Measurements from ENCODE around the gene RTP3.
"Not testable (repeated sequence)": the region's sequence is repeated elsewhere in the genome, so short reads cannot be mapped to it uniquely, and the experiment has no call there.

RTP3 gene

DNA sequence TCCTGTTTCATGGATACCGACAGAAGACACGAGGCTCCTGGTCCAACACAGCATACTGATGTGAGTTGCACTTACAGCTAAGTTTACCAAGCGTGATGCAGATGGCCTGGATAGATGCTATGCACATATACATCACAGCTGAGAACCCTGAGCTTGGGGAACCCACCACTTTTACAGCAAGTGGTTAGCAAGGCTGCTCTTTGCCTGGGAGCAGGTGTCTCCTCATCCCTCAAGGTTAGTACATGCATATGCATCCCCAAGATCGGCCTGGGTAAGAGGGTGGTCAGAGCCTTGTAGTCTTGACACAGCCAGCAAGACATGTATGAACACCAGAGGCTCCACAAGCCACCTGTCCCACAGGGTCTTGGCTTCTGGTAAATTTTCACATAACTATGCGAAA is 40.0 kb downstream of the RTP3 start:
- in situ Hi-C loops (cut with HindIII; ENCODE audit: low pct_ligation_motif_present, low sequenced_read_pairs): no loop called here
- TF ChIP-seq, protein P1, sequence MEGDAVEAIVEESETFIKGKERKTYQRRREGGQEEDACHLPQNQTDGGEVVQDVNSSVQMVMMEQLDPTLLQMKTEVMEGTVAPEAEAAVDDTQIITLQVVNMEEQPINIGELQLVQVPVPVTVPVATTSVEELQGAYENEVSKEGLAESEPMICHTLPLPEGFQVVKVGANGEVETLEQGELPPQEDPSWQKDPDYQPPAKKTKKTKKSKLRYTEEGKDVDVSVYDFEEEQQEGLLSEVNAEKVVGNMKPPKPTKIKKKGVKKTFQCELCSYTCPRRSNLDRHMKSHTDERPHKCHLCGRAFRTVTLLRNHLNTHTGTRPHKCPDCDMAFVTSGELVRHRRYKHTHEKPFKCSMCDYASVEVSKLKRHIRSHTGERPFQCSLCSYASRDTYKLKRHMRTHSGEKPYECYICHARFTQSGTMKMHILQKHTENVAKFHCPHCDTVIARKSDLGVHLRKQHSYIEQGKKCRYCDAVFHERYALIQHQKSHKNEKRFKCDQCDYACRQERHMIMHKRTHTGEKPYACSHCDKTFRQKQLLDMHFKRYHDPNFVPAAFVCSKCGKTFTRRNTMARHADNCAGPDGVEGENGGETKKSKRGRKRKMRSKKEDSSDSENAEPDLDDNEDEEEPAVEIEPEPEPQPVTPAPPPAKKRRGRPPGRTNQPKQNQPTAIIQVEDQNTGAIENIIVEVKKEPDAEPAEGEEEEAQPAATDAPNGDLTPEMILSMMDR (IDR thresholded peaks at IDR 0.05; ENCODE audit: low read depth, low read length, missing control alignments): no peak
- no peaks in the 10 kb centered on the region for H3K27me3 ChIP-seq (replicated peaks)
- no peak overlapping the region for H3K4me3 ChIP-seq (ENCODE audit: low read depth, low read length)
- H3K36me3 ChIP-seq (replicated peaks): no peaks in the 10 kb centered on the region
- DNase-seq: no peak
- H3K27ac ChIP-seq: no peak overlapping the region

DNA sequence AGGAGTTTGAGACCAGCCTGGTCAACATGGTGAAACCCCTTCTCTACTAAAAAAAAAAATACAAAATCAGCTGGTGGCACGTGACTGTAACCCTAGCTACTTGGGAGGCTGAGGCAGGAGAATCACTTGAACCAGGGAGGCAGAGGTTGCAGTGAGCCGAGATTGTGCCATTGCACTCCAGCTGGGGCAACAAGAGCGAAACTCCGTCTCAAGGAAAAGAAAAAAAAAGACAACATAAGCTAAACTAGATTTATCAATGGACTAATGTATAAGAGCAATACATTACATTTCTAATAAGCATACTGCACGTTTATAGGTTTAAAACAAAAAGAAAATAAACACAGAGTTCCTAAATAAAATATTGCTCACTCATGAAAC is 40.6 kb downstream of the RTP3 start:
- H3K4me3 ChIP-seq (ENCODE audit: low read depth, low read length); DNase-seq; H3K36me3 ChIP-seq (replicated peaks); H3K27me3 ChIP-seq (replicated peaks); in situ Hi-C loops (cut with HindIII; ENCODE audit: low pct_ligation_motif_present, low sequenced_read_pairs); H3K27ac ChIP-seq: not testable (repeated sequence)

DNA sequence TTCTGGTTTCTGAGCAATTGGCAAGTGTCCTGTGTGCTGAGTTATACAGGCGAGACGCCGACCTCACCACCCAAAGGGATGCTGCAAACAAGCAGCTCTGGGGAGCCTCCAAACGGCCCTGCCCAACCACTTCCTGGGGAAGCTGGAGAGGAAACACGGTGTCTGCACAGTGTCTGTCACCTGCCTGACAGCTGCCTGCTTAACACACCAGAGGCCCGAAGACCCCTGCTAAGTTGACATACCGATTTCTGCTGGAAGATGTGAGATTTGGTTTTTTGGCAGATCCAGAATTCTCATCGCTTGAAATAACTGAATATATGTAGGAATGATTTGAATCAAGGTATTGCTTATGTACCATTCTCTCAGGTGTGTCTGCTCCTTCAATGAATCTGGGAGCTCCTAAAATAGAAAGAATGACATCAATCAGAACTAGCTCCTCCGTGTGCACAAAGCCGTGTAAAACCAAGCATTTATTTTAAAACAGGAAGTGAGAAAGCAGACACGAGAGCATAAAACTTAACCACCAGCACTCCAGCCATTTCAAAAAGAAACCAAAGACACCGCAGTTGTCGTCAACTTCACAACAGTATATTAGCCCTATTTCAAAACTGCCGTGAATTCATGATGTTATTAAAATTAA is 41.1 kb downstream of the RTP3 start:
- Histone ChIP-seq H3K36me3 (replicated peaks) (no peaks in the 10 kb centered on the region), H3K27ac (no peak overlapping the region), H3K27me3 (replicated peaks) (no peaks in the 10 kb centered on the region), H3K4me3 (ENCODE audit: low read depth, low read length) (no peak overlapping the region)
- in situ Hi-C loops (cut with HindIII; ENCODE audit: low pct_ligation_motif_present, low sequenced_read_pairs): no loop called here
- peak; percentile 36 for DNase-seq
- TF ChIP-seq, protein P1 (IDR thresholded peaks at IDR 0.05; ENCODE audit: low read depth, low read length, missing control alignments): no peak

DNA sequence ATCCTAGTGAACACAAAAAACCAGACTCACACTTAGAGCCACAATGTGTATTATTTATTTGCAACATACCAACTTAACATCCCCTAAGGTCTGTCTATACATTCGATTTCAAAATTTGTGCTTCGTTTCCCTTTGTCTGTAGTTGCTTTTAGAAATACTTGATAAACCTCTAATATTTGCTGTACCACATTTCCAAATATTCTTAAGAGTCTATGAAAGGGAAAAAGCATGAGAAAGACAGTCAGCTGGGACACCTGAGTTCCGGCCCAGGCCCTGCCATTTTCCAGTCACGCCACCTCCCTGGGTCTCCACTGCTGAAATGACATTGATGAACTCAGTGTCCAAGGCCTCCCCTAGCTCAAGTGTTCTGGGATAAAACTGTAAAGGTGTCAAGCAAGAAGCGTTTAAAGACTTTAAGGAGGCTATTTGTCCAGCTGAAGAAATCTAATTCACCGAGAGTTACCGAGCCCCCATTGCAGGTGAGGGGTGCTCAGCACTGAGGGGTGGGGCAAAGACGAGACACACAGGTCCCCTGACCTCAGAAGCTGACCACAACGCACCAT is 41.7 kb downstream of the RTP3 start:
- no peaks in the 10 kb centered on the region for H3K27me3 ChIP-seq (replicated peaks)
- DNase-seq: no peak
- no peaks in the 10 kb centered on the region for H3K36me3 ChIP-seq (replicated peaks)
- no peak overlapping the region for H3K4me3 ChIP-seq (ENCODE audit: low read depth, low read length)
- TF ChIP-seq, protein P1 (IDR thresholded peaks at IDR 0.05; ENCODE audit: low read depth, low read length, missing control alignments): no peak
- H3K27ac ChIP-seq: no peak overlapping the region
- in situ Hi-C loops (cut with HindIII; ENCODE audit: low pct_ligation_motif_present, low sequenced_read_pairs): no loop called here

DNA sequence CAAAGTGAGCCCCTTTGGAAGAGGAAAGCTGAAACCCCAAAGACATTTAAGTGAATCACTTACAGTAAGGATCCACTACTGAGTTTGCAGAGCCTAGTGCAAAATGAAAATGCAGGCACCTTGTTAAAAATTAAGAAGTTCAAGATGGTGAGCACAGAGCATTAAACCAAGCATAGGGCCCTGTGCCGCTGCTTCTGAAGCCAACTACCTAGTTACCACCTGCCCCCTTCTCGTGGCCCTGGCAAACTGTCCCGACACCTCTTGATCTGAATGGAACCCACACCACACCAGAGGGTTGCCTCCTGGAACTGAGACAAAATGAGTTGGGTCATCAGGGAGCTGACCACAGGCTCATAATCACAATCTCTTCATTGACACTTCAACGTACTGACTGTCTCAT is 42.8 kb downstream of the RTP3 start:
- DNase-seq: no peak
- in situ Hi-C loops (cut with HindIII; ENCODE audit: low pct_ligation_motif_present, low sequenced_read_pairs): no loop called here
- Histone ChIP-seq H3K4me3 (ENCODE audit: low read depth, low read length) (no peak overlapping the region), H3K27ac (no peak overlapping the region), H3K27me3 (replicated peaks) (no peaks in the 10 kb centered on the region), H3K36me3 (replicated peaks) (no peaks in the 10 kb centered on the region)
- TF ChIP-seq, protein P1 (IDR thresholded peaks at IDR 0.05; ENCODE audit: low read depth, low read length, missing control alignments): no peak

DNA sequence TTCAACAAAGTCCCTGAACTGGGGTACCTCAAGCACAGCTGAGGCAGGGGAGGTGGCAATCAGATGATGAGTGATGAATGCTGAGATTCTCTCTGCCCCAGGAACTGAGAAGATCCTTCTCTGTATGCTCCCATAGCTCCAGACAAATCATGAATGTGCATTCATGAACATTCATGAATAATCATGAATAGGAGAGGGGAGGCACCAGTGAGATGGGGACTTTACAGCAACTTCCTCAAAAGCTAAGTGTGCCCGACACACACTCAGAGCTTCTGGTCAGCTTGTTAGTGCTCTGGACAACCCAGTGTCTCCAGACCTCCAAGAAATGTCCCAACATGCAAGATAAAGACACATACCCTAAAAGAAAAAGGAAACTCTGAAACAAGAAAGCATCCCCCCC is 44.1 kb downstream of the RTP3 start:
- Histone ChIP-seq H3K27me3 (replicated peaks) (no peaks in the 10 kb centered on the region), H3K36me3 (replicated peaks) (no peaks in the 10 kb centered on the region), H3K4me3 (ENCODE audit: low read depth, low read length) (no peak overlapping the region), H3K27ac (no peak overlapping the region)
- TF ChIP-seq, protein P1 (IDR thresholded peaks at IDR 0.05; ENCODE audit: low read depth, low read length, missing control alignments): no peak
- DNase-seq: no peak
- in situ Hi-C loops (cut with HindIII; ENCODE audit: low pct_ligation_motif_present, low sequenced_read_pairs): no loop called here

Measured in brain microvascular endothelial cell (primary cell).